BLaER1 (cell line): Measurements from ENCODE around the gene KCNN3.

Experiments
- H3K27ac ChIP-seq: shearing (Covaris generic); formaldehyde crosslinking; 2 replicates; pipeline ENCODE4 v1.8.1; 2022
- H3K27me3 ChIP-seq: shearing (Covaris generic); formaldehyde crosslinking; 2 replicates; pipeline ENCODE4 v1.8.1; 2022
- H3K36me3 ChIP-seq: shearing (Covaris generic); formaldehyde crosslinking; 2 replicates; pipeline ENCODE4 v1.8.1; 2022
- H3K4me1 ChIP-seq: shearing (Covaris generic); formaldehyde crosslinking; 2 replicates; pipeline ENCODE4 v1.8.1; 2022
- H3K4me2 ChIP-seq: shearing (Covaris generic); formaldehyde crosslinking; 2 replicates; pipeline ENCODE4 v1.8.1; 2022
- H3K4me3 ChIP-seq: shearing (Covaris generic); formaldehyde crosslinking; 2 replicates; pipeline ENCODE4 v1.8.1; 2022
- H3K9ac ChIP-seq: shearing (Covaris generic); formaldehyde crosslinking; 2 replicates; pipeline ENCODE4 v1.8.1; 2022
- H3K9me3 ChIP-seq: shearing (Covaris generic); formaldehyde crosslinking; 2 replicates; pipeline ENCODE4 v1.8.1; 2022
- H4K20me1 ChIP-seq: shearing (Covaris generic); formaldehyde crosslinking; 2 replicates; pipeline ENCODE4 v1.8.1; 2022
- Cebpa-rat ChIP-seq: shearing (Covaris generic); IDR thresholded peaks from 2 replicates; pipeline ENCODE4 v1.8.1; 2022

KCNN3 gene

DNA sequence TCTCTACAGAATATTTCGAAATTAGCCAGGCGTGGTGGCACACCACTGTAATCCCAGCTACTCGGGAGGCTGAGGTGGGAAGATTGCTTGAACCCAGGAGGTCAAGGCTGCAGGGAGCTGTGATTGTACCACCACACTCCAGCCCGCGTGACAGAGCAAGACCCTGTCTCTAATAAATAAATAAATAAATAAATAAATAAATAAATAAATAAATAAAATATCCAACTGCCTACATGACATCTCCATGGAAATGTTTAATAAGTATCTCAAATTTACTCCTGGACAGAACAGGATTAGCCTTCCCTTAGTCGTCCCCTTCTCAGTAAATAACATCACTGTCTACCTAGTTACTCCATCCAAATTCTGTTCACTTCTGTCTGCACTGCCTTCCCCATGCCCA lies 29.0 kb upstream of the KCNN3 start:
- Histone ChIP-seq H3K27me3 (no peaks in the 10 kb centered on the region), H3K4me2 (no peak overlapping the region), H3K9ac (no peak overlapping the region), H3K4me1 (peaks cover 20% of the 10 kb centered on the region), H3K36me3 (no peaks in the 10 kb centered on the region), H3K4me3 (no peak overlapping the region), H3K27ac (no peak overlapping the region), H3K9me3 (no peaks in the 10 kb centered on the region), H4K20me1 (no peaks in the 10 kb centered on the region)
- no peak for TF ChIP-seq Cebpa-rat

DNA sequence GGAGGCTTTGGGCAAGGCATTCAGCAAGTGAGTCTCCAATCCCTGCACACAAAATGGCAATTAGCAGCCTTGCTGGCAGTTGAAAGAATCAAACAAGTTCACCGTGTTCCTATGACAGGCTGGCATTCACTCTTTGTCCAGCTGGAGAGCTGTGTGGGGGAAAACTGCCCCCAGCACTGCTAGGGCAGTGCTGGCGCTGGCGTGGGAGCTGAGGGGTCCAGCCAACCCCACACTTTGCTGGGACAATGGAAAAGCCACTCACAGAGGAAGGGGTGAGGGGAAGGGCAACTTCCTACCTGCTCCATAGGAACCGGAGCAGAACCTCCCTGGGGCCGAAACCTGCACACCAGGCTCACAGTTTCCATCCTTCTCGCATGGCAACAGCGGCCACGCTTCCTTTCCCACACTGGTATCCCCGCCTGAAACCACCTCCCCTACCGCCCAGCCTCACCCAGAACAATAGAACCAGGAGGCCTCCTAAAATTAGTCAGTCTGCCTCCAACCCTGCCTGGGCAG lies 26.7 kb upstream of the KCNN3 start:
- no peak overlapping the region for H3K4me3 ChIP-seq
- H3K4me2 ChIP-seq = peak overlapping the region; percentile 46

DNA sequence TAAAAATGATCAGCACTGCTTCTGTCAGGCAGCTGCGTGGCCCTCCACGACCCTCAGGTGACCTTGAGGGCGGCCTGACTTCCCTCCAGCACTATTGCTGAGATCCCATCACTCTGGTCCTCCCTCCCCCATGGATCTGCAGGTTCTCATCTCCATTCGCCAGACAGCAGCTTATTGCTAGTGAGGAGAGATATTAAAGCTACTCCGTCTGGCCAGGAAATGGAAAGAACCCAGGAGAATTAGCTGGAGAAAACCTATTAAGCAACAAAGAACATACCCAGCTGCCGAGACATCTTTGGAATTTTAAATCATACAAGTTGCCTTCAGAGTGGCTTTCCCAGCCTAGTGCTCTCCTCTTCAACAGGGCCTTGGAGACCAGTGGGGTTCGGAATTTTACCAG lies 25.7 kb upstream of the KCNN3 start:
- Histone ChIP-seq H3K4me1 (peaks cover 20% of the 10 kb centered on the region), H4K20me1 (no peaks in the 10 kb centered on the region), H3K4me3 (no peak overlapping the region), H3K36me3 (no peaks in the 10 kb centered on the region), H3K9ac (no peak overlapping the region), H3K4me2 (no peak overlapping the region; the same call in 1 of the 2 replicates), H3K9me3 (no peaks in the 10 kb centered on the region), H3K27me3 (no peaks in the 10 kb centered on the region), H3K27ac (no peak overlapping the region)
- TF ChIP-seq Cebpa-rat = no peak

More for the DNA sequence above, 26.7 kb upstream of the KCNN3 start:
- H3K4me1 ChIP-seq = peaks cover 20% of the 10 kb centered on the region
- H3K9ac ChIP-seq = no peak overlapping the region
- no peak for TF ChIP-seq Cebpa-rat
- no peak overlapping the region for H3K27ac ChIP-seq
- H3K27me3 ChIP-seq = no peaks in the 10 kb centered on the region
- H3K9me3 ChIP-seq = no peaks in the 10 kb centered on the region
- H4K20me1 ChIP-seq = no peaks in the 10 kb centered on the region
- no peaks in the 10 kb centered on the region for H3K36me3 ChIP-seq

DNA sequence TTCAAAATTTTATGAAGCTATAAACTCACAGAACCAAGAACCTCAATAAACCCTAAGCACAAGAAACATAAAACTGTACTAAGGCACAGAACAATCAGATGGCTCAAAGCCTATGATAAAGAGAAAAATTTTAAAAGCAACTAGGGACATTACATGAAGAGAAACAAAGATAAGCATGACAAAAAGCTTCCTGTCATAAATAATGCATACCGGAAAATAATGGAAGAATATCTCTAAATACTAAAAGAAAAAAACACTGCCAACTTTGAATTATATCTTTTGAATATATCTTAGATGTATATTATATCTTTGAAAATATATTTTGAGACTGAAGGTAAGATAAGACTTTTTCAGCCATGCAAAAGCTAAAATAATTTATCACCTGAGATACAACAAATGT lies 21.4 kb upstream of the KCNN3 start:
- no peaks in the 10 kb centered on the region for H3K27me3 ChIP-seq
- no peaks in the 10 kb centered on the region for H3K9me3 ChIP-seq
- H3K36me3 ChIP-seq = no peaks in the 10 kb centered on the region
- H3K27ac ChIP-seq = no peak overlapping the region
- no peak for TF ChIP-seq Cebpa-rat
- no peak overlapping the region for H3K4me3 ChIP-seq
- no peak overlapping the region for H3K9ac ChIP-seq
- H3K4me1 ChIP-seq = peaks cover 15% of the 10 kb centered on the region
- H3K4me2 ChIP-seq = no peak overlapping the region
- no peaks in the 10 kb centered on the region for H4K20me1 ChIP-seq

DNA sequence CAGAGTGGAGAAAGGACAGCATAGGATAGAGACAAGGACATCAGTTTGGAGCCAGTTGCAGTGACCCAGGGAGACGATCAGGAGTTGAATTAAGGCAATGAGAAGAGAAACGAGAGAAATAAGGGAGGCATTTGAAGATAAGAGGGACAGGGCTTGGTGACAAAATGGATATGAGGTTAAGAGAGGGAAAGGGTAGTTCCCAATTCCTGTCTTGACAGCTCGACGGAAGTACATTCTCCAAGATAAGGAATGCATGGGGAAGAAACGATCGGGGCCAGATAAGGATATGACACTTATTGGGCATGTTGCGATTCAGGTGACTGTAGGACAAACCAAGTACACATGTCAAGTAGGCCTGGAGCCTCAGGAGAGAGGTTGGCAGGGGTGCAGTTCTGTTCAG lies 18.7 kb upstream of the KCNN3 start:
- Histone ChIP-seq H3K9ac (no peak overlapping the region), H3K36me3 (no peaks in the 10 kb centered on the region), H3K4me3 (no peak overlapping the region), H3K4me2 (no peak overlapping the region), H3K9me3 (no peaks in the 10 kb centered on the region), H3K4me1 (peaks cover 10% of the 10 kb centered on the region), H3K27me3 (no peaks in the 10 kb centered on the region), H3K27ac (no peak overlapping the region), H4K20me1 (no peaks in the 10 kb centered on the region)
- no peak for TF ChIP-seq Cebpa-rat

DNA sequence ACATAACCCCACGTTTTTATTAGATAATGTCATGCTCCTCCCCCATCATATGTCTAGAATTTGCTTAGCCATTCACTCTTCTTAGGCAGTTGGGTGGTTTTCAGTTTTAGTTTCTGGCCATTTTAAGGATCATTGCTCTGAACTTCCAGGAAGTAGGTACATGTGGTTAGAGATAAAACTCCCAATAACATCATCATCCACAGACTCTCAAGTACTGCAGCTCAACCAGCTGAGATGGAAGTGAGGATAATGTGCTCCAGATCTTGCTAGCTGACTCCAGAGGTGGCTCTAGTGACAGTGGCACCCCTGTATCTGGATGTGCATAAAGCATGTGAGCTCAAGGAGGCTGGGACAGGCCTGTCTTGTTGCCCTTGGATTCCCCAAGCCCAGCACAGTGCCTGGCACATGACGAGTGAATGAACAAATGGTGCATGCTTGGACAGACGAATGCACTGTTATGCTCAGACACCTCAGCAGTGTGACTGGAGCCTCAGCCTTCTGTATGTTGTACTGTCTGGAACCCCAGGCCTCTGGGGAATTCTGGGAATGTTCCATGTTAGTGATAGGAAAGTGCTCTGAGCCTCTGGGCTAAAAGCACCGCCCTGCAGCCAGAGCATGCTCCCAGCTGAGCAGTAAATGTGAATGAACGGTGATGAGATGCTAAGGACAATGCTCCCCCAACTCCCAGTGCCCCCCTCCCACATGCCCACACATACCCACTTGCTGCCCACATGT lies 16.4 kb upstream of the KCNN3 start:
- Histone ChIP-seq H3K36me3 (no peaks in the 10 kb centered on the region), H4K20me1 (no peaks in the 10 kb centered on the region), H3K9me3 (no peaks in the 10 kb centered on the region), H3K4me1 (peaks cover 10% of the 10 kb centered on the region), H3K27ac (no peak overlapping the region), H3K9ac (no peak overlapping the region), H3K4me2 (peak overlapping the region; percentile 37), H3K27me3 (no peaks in the 10 kb centered on the region), H3K4me3 (no peak overlapping the region)
- no peak for TF ChIP-seq Cebpa-rat

DNA sequence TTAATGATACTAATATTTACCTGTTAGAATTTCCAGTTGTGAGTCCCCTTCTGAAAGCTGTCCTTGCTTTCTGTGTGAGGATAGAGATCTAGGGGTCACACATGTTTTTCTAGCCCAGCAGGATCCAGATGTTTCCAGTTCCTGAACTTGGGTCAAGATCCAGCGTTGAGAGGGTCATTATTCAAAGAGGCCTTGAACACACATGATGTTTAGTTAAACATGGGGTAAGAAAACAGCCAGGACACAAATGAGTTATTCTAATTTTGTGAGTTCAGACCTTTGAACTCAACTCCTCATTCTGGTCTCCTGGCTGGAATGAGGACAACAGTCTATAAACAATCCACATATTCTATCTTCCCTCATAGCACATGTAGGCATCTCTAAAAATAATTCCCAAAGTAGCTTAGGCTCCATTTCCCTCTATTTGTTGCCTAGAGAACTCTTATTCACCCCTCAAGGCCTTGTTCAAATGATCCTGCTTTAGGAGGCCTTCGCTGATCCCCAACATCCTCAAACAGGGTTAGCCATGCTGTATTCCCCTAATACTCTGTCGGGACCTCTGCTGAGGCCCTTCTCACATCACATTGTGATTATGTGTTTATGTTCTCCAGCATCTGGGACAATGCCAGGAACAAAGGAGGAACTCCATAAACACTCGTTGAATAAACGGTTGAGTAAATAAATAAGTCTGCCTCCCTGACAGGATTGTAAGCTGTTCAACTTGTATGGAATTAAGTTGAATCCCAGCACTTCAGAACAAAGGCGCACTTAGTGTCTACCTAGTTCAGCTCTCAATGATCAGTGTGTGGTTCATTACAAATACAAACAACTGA lies 15.0 kb upstream of the KCNN3 start:
- Histone ChIP-seq H4K20me1 (no peaks in the 10 kb centered on the region), H3K9me3 (no peaks in the 10 kb centered on the region), H3K4me1 (peaks cover 10% of the 10 kb centered on the region), H3K4me3 (no peak overlapping the region), H3K36me3 (no peaks in the 10 kb centered on the region), H3K9ac (no peak overlapping the region), H3K27me3 (no peaks in the 10 kb centered on the region), H3K4me2 (no peak overlapping the region), H3K27ac (no peak overlapping the region)
- TF ChIP-seq Cebpa-rat = no peak

DNA sequence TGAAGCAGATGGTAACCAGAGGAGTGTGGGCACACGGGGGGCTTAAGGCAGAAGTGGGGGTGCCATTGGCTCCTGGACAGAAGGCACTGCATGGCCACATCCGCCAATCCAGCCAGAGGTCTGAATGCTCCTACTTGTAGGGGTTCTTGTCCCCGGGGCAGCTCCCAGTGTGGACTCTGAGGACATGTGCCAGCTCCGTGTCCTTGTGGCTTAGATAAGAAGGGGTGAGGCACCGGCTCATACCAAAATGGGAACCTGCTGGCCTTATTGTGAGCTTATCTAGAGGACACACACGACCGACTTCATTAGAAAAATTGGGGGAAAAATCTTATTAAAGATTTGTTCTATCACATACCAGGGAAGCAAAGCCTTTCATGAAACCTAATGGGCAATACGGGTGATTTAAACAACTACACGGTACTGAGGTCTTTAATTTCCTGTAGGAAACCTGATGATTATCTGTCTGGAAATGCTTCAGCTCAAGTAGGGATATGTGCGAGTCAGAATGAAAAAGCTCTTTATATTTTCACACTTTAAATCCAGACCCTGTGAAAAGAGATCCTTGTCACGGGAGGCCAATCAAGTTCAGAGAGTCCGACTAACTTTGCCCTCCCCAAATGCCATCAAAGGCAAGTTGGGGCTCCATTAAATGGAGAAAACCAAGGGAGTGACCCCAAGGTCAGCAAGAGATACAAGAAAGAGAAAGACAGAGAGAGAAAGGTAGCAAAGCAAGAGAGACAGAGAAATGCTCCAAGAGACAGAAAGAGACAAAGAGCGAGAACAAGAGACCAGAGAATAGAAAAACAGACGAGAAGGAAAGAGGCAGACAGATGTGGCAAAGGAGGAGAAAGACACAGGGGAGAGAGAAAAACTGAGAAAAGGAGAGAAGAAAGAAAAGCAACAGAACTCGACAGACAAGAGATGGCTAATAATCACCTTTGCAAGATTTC lies 14.1 kb upstream of the KCNN3 start:
- Histone ChIP-seq H3K36me3 (no peaks in the 10 kb centered on the region), H3K27me3 (no peaks in the 10 kb centered on the region), H3K4me1 (peaks cover 10% of the 10 kb centered on the region), H3K27ac (no peak overlapping the region), H3K4me2 (no peak overlapping the region), H3K4me3 (no peak overlapping the region), H3K9ac (no peak overlapping the region), H4K20me1 (no peaks in the 10 kb centered on the region), H3K9me3 (no peaks in the 10 kb centered on the region)
- TF ChIP-seq Cebpa-rat = no peak

DNA sequence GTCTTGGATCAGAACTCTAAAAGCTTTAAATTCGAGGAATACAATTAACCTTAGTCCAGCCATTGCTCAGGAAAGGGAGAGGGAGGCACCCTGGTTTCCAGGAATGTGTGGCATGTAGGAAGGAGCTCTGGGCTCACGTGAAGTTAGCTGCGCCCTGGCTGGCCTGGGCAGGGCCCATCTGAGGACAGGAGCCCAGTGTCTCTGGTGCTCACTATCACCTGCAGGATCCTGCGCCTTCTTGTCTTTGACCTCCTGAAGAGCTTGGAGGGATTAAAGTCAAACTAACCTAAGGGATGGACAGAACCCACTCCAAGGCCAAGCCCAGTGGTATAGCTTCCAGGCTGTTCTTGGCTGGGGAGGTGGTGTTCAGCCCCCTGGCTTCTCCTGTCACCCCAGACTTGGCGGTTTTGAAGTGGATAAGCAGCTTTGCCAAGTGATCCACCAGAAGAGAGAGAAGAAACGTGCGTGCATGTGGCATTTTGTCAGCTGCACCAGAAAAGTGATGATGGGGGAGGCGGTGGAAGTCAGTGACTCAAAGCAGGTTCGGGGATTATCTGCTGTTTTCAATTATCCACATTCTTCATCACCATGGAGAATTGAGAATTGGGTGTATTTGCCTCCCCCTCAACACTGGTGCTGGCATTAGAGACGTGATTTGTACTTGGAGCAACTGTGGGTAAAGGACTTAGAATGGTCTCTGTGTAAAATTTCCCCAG lies 11.9 kb upstream of the KCNN3 start:
- Histone ChIP-seq H3K4me2 (no peak overlapping the region), H3K9me3 (no peaks in the 10 kb centered on the region), H4K20me1 (no peaks in the 10 kb centered on the region), H3K4me1 (peaks cover 10% of the 10 kb centered on the region), H3K27ac (no peak overlapping the region), H3K27me3 (no peaks in the 10 kb centered on the region), H3K36me3 (no peaks in the 10 kb centered on the region), H3K4me3 (no peak overlapping the region), H3K9ac (no peak overlapping the region)
- TF ChIP-seq Cebpa-rat = no peak
